PC-9 (cell line): ENCODE data around the gene AKR7A3. TPM values are rescaled to one million over a fixed set of nuclear protein-coding genes. Genes with fewer than 3 reads are reported as not detected.
"Not testable (repeated sequence)": the region's sequence is repeated elsewhere in the genome, so short reads cannot be mapped to it uniquely, and the experiment has no call there.

Experiments
- BruUV-seq: library from RNA; stranded (reverse); fragments of 400-500 nt; replicated peaks from 2 replicates; lab custom pipeline; 2021; lab: Mats Ljungman, UMichigan
- CTCF ChIA-PET: fragments of 300-600 bp; sonication (Branson Sonifier 250); formaldehyde crosslinking; loops from one replicate; lab custom pipeline; 2022; ENCODE audit warnings: antibody characterized with exemption; lab: Charles Lee
- POLR2A ChIA-PET: fragments of 300-600 bp; sonication (Branson Sonifier 250); formaldehyde crosslinking; loops from one replicate; lab custom pipeline; 2022; ENCODE audit warnings: antibody characterized with exemption; ENCODE audit not compliant: unreplicated experiment; lab: Charles Lee
- DNase-seq, 2 experiments: peaks; one replicate each; pipeline versions ENCODE4 v3.0.0 to v3.0.0-alpha.2; 2015 to 2022; ENCODE audit warnings: mixed read lengths in 1 of 2
- H2AFZ ChIP-seq: fragments of 200-600 bp; sonication (generic); 2 replicates; pipeline ENCODE4 v1.8.1; 2017; ENCODE audit warnings: antibody characterized with exemption
- H3F3A ChIP-seq: fragments of 200-600 bp; sonication (generic); 2 replicates; pipeline ENCODE4 v1.8.1; 2017; ENCODE audit warnings: antibody characterized with exemption, mild to moderate bottlenecking, low read depth; ENCODE audit not compliant: insufficient read depth
- H3K27ac ChIP-seq: fragments of 200-600 bp; sonication (generic); 2 replicates; pipeline ENCODE4 v1.6.1; 2016; ENCODE audit warnings: mixed run types
- H3K27me3 ChIP-seq: fragments of 200-600 bp; sonication (generic); 2 replicates; pipeline ENCODE4 v1.6.1; 2016; ENCODE audit warnings: low read depth, mixed run types; ENCODE audit not compliant: insufficient read depth
- H3K36me3 ChIP-seq: fragments of 200-600 bp; sonication (generic); 2 replicates; pipeline ENCODE4 v1.6.1; 2016; ENCODE audit warnings: low read depth, mixed run types
- H3K4me1 ChIP-seq: fragments of 200-600 bp; sonication (generic); replicated peaks from 2 replicates; pipeline ENCODE4 v1.6.1; 2016; ENCODE audit warnings: mixed run types; ENCODE audit not compliant: insufficient read depth
- H3K4me2 ChIP-seq: fragments of 200-600 bp; sonication (generic); 2 replicates; pipeline ENCODE4 v1.6.1; 2017; ENCODE audit warnings: mixed run types
- H3K4me3 ChIP-seq: fragments of 200-600 bp; sonication (generic); 2 replicates; pipeline ENCODE4 v1.6.1; 2016; ENCODE audit warnings: mixed run types
- H3K79me2 ChIP-seq: fragments of 200-600 bp; sonication (generic); 2 replicates; pipeline ENCODE4 v1.6.1; 2017; ENCODE audit warnings: low read depth, mixed run types
- H3K9me2 ChIP-seq: fragments of 200-600 bp; sonication (generic); 2 replicates; pipeline ENCODE4 v1.8.1; 2017; ENCODE audit warnings: mild to moderate bottlenecking; ENCODE audit not compliant: insufficient read depth
- H3K9me3 ChIP-seq: fragments of 200-600 bp; sonication (generic); 2 replicates; pipeline ENCODE4 v1.8.1; 2016; ENCODE audit warnings: low read depth; ENCODE audit not compliant: insufficient read depth
- H4K20me1 ChIP-seq: fragments of 200-600 bp; sonication (generic); 2 replicates; pipeline ENCODE4 v1.8.1; 2017; ENCODE audit not compliant: insufficient read depth
- CTCF ChIP-seq: fragments of 200-600 bp; sonication (generic); conservative IDR thresholded peaks from 2 replicates; pipeline ENCODE4 v1.6.1; 2017; ENCODE audit warnings: mixed run types, antibody characterized with exemption, mild to moderate bottlenecking, moderate library complexity
- EZH2 ChIP-seq: fragments of 200-600 bp; sonication (generic); IDR thresholded peaks from 2 replicates; pipeline ENCODE4 v1.8.0; 2017; ENCODE audit warnings: antibody characterized with exemption, low read depth
- intact Hi-C: fragments of 100-400 bp; cut with micrococcal nuclease; formaldehyde crosslinking; loops from one replicate; pipeline ENCODE4 v1.10.0; 2022; ENCODE audit not compliant: unreplicated experiment
- total RNA-seq: library from RNA; stranded (reverse); gene quantifications from 2 replicates; pipeline ENCODE4 v1.2.3, GENCODE V29; 2021

AKR7A3 gene
- total RNA-seq, 1 experiment from 2014 or later, result 1.9 TPM

GRCh38 chr1:19289244-19289643 is 674 bp upstream of the AKR7A3 start:
- H3K79me2 ChIP-seq, result no peaks in the 10 kb centered on the region
- no peaks in the 10 kb centered on the region for H4K20me1 ChIP-seq
- no peaks in the 10 kb centered on the region for H3K36me3 ChIP-seq
- no peaks in the 10 kb centered on the region for H3F3A ChIP-seq
- H3K9me3 ChIP-seq, result no peaks in the 10 kb centered on the region
- intact Hi-C loops, result no loop called here
- ChIA-PET CTCF (no interaction called here), POLR2A (no interaction called here)
- no peak overlapping the region for H2AFZ ChIP-seq
- H3K27ac ChIP-seq, result no peak overlapping the region
- H3K4me1 ChIP-seq, result no peaks in the 10 kb centered on the region
- no peak for DNase-seq
- no peak overlapping the region for H3K4me3 ChIP-seq
- BruUV-seq, result no TSS peak
- TF ChIP-seq CTCF (no peak), EZH2 (no peak)
- no peak overlapping the region for H3K4me2 ChIP-seq
- no peaks in the 10 kb centered on the region for H3K27me3 ChIP-seq
- H3K9me2 ChIP-seq, result no peaks in the 10 kb centered on the region

GRCh38 chr1:19287436-19288185 is 959 bp downstream of the AKR7A3 start:
- ChIA-PET CTCF (no interaction called here), POLR2A (no interaction called here)
- H3K4me3 ChIP-seq, result no peak overlapping the region
- no peak overlapping the region for H3K27ac ChIP-seq
- H3K9me2 ChIP-seq, result no peaks in the 10 kb centered on the region
- H3K9me3 ChIP-seq, result no peaks in the 10 kb centered on the region
- no TSS peak for BruUV-seq
- DNase-seq, result no peak
- TF ChIP-seq EZH2, result no peak
- no peak for TF ChIP-seq CTCF
- no peak overlapping the region for H2AFZ ChIP-seq
- intact Hi-C loops, result no loop called here
- H3K79me2 ChIP-seq, result no peaks in the 10 kb centered on the region
- H3F3A ChIP-seq, result no peaks in the 10 kb centered on the region
- no peaks in the 10 kb centered on the region for H3K27me3 ChIP-seq
- H4K20me1 ChIP-seq, result no peaks in the 10 kb centered on the region
- H3K4me2 ChIP-seq, result no peak overlapping the region
- no peaks in the 10 kb centered on the region for H3K36me3 ChIP-seq
- no peaks in the 10 kb centered on the region for H3K4me1 ChIP-seq

- H3K4me2 ChIP-seq, POLR2A ChIA-PET, CTCF ChIA-PET, H3K9me3 ChIP-seq, H3K9me2 ChIP-seq, BruUV-seq, H4K20me1 ChIP-seq, H3K79me2 ChIP-seq, DNase-seq, H3F3A ChIP-seq, H3K27me3 ChIP-seq, H3K27ac ChIP-seq, H3K4me1 ChIP-seq, H3K36me3 ChIP-seq, H2AFZ ChIP-seq, H3K4me3 ChIP-seq, intact Hi-C loops: not testable (repeated sequence)
These were observed 2.8 kb downstream of the AKR7A3 start for GRCh38 chr1:19285807-19286206.

DNA sequence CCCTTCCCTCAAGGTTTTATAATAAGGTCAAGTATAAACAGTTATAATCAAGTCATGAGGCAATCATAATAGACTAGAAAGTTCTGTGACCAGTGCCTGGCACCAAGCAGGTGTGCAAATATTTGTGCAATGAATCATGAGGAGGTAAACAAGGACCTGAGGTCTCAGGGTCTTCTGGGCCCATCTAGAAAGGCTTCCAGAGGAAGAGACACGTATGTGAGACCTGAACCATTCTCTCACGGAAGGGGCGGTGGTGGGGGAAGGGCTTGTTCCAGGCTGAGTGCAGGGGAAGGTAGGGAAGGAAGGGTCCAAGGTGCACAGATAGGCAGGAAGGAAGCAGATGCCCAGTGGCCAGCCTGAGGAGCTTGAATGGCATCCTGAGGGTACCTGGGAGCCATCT is 3.2 kb downstream of the AKR7A3 start:
- DNase-seq, CTCF ChIA-PET, intact Hi-C loops, H3K27ac ChIP-seq, H3K4me3 ChIP-seq, H3K9me3 ChIP-seq, H3K4me2 ChIP-seq, H2AFZ ChIP-seq, H3K27me3 ChIP-seq, H3F3A ChIP-seq, H3K4me1 ChIP-seq, H3K9me2 ChIP-seq, H4K20me1 ChIP-seq, H3K36me3 ChIP-seq, BruUV-seq, H3K79me2 ChIP-seq, POLR2A ChIA-PET: not testable (repeated sequence)
